ENCODE data around the gene PGAP2.
A peak's percentile ranks its signal among the peaks of the same experiment; 100 is the strongest.
"Not testable (repeated sequence)": the region's sequence is repeated elsewhere in the genome, so short reads cannot be mapped to it uniquely, and the experiment has no call there.

PGAP2 gene

DNA sequence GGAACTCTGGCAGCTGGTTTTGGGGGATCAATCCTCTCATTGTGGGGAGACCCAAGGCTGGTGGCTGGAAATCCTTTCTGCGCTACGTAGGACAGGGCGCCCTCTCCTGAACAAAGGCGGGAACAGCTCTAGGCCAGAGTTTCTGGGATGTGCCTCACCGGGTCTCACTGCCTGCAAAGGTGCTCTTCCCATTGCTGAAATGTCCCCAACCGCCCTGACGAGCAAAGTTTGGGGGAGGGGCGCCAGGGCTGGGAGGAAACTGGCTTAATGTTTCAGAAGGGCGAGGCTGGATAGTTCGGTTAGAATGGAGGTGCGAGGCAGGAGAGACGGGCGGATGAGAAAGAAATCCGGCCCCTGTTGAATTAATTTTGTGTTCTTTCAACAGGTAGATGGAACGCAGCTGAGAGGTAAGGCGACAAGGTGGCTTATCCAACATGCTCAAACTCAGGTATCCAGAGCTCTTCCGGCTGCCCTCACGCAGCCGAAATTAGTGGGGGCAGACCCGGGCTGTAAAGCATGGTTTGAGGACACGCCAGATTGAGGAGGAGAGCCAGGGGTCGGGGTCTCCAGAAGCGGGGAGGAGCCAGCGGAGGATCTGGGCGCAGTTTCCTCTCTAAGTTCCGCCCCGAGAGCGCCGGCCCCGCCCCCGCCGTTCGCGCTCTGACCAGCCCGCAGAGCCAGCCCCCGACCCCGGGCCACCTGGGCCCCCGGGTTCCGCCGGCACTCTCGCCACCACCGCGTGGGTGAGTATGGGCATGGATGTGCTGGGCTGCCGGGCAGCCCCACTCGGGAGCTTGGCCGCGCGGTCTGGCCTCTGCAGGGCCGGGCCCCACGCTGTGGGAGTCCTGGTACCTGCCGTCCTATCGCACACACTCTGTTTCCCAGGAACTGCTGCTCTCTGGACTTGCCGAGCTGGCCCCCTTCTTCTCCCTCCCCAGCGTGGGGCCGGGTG is at the start of gene PGAP2:
Gene PGAP2, plus strand, starts transcription at position 652 of the 952 bp plus-strand sequence. CDS start 2,700 bp downstream, outside the sequence.
- peak; percentile 45 for DNase-seq

DNA sequence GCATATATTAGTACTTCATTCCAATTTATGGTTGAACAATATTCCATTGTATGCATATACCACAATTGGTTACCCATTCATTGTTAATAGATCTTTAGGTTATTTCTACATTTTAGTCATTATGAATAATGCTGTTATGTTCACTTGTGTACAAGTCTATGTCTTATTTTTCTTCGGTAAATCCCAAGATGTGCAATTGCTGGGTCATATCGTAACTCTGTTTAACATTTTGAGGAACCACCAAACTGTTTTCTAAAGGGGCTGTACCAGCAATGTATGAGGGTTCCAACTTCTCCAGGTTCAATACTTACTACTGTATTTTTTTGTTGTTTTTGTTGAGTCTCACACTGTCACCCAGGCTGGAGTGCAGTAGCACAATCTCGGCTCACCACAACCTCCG is 44.1 kb upstream of the PGAP2 start:
- no peak for DNase-seq

DNA sequence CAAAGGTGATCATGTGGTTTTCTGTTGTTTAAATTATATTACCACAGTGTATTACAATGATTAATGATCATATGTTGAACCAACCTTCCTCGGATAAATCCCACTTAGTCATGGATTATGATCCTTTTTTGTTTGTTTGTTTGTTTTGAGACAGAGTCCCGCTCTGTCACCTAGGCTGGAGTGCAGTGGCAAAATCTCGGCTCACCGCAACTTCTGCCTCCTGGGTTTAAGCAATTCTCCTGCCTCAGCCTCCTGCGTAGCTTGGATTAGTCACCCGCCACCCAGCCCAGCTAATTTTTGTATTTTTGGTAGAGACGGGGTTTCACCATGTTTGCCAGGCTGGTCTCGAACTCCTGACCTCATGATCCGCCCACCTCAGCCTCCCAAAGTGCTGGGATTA is 41.5 kb upstream of the PGAP2 start:
- not testable (repeated sequence) for DNase-seq

DNA sequence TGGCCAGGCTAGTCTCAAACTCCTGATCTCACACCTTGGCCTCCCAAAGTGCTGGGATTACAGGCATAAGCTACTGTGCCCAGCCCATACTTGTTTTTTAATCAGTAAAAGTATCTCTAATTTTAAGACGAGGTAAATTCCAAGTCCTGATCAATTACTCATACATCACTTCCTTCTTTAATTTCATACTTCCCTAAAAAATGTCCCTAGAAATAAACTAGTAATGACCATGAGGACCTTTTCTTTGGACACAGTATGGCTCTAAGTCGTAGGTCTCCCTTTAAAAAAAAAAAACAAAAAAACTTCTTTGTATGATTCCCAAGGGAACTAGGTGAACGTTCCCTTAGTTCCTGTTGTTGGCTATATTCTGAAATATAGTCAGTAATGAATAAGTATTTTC is 40.8 kb upstream of the PGAP2 start:
- DNase-seq: no peak

DNA sequence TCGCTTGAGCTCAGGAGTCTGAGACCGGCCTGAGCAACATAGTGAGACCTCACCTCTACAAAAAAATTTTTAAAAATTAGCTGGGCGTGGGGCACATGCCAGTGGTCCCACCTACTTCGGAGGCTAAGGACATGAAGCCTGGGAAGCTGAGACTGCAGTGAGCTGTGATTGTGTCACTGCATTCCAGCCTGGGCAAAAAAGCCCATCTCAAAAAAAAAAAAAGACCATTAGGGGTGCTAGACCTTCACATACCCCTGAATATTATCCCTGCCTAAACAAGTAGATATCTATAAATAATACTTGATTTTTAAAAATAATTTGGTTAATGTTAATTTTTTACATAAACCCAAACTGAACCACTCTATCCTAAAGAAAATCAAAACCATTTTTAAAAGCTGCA is 35.2 kb upstream of the PGAP2 start:
- no peak for DNase-seq

DNA sequence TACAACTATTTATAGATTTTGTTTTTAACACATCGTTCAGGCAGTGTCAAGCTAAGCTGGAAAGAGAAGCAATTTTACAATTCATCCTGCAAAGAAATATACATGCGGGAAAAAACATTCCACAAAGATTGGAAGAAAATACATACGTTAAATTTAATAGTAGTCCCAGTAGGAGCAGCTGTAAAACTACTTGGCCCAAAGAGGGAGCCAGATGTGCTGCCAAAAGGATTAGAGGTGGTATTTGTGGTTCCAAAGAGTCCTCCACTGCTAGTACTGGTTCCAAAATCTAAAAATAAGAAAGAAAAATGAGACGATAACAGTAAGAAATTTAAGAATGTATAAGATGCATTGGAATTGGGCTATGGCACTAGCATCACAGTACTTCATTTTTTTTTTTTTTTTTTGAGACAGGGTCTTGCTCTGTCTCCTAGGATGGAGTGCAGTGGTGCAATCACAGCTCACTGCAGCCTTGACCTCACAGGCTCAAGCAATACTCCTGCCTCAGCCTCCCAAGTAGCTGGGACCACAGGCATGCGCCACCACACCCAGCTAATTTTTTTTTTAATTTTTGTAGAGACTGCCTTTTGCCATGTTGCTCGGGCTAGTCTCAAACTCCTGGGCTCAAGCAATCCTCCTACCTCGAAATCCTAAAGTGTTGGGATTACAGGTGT is 32.5 kb upstream of the PGAP2 start:
- peak; percentile 25 for DNase-seq

DNA sequence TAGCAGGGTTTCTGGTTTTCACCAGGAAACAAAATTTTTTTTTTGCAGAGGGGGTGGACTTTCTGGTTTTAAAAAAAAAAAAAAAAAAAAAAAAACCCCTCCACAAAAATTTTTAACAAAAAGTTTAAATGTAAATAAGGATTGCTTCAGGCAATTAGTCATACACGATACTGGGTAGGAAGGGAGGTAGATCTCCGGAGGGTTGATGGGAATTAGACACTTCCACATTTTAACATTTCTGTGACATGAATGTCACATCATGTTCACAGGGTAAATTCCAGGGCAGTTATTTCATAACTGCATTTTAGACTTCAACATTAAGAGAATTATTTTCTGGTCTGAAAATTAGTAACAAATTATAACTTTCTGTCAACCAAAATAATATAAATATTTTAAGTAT is 26.9 kb upstream of the PGAP2 start:
- DNase-seq: peak; percentile 75

DNA sequence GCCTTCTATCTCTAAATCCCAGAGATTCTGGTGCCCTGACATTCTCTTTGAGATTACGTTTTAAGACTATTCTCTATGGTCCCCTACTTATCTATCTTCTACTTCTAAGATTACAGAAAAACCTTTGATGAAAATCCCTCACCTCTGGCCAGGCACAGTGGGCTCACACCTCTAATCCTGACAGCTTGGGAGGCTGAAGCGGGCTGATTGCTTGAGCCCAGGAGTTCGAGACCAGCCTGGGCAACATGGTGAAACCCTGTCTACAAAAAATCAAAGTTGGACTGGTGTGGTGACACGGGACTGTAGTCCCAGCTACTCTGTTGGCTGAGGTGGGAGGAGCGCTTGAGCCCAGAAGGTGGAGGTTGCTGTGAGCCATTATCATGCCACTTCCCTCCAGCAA is 25.4 kb upstream of the PGAP2 start:
- DNase-seq: no peak

DNA sequence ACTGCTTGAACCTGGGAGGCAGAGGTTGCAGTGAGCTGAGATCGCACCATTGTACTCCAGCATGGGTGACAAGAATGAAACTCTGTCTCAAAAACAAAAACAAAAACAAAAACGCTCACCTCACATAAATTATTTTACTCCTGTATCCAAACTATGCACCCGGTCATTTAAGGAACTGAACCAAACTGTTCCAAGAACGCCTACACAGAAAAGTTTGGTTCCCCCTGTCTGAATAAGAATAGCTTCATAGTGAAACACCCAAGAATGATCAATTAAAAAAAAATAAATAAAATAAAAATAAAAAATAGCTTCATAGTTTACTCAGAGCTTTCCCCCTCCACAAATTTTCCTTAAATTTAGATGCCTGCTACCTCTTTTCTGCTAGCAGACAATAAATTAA is 24.7 kb upstream of the PGAP2 start:
- DNase-seq: no peak

DNA sequence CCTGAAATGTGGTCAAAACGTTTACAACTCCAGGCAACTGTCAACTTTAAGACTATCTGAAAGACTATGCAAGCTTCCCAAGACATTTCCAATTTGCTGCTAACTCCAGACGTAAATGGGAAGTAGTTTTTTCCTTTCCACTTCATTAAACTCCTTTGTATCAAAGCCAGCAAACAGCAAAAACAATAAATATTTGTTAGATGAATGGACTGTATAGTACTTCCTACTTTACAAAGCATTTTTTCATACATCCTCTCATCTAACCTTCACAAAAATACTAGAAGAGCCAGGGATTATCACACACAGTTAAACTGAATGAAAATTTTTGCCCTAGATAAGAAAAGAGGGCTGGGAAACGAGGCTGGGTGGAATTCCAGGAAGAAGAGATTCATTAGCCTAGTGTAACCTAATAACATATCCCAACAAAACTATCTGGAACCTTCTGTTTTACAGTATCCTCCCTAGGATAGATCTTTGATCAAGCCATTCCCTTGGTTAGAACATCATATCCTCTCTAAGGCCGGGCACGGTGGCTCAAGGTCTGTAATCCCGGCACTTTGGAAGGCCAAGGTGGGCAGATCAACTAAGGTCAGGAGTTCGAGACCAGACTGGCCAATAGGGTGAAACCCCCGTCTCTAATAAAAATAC is 21.5 kb upstream of the PGAP2 start:
- no peak for DNase-seq

DNA sequence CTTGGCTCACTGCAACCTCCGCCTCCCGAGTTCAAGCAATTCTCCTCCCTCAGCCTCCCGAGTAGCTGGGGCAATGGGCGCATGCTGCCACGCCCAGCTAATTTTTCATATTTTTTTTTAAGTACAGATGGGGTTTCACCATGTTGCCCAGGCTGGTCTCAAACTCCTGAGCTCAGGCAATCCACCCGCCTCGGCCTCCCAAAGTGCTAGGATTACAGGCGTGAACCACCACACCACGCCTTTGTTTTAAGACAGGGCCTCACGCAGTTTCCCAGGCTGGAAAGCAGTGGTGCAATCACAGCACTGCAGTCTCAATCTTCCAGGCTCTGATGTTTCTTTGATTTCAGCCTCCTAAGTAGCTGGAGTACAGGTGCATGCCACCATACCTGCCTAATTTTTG is 14.0 kb upstream of the PGAP2 start:
- DNase-seq: not testable (repeated sequence)

DNA sequence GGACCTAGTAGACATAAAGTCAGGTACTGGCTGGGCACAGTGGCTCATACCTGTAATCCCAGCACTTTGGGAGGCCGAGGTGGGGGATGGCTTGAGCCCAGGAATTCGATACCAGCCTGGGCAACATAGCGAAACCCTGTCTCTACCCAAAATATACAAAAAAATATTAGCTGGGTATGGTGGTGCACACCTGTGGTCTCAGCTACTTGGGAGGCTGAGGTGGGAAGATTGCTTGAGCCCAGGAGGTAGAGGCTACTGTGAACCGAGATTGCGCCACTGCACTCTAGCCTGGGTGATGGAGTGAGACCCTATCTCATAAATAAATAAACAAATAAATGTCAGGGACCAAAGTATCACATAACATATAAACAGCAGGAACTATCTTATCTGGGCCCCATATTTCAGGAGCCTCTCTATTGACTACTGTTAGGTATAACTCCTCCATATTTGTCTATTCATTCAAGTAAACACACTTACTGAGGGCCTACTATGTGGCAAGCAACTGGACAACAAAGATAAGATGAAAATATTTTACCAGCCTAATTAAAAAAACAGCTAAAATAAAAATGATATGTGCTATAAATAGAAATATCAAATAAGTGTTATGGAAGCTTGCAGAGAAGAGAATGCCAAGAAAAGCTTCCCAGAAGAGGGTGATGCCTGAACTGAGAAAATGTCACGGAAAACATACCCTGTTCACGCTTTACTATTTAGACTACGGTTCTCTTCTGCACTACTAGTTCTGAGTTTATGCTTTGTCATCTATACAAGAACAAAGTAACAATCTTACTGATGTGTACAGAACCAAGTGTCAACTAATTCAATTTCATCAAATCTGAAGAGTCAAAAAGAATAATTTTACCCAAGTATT is 13.0 kb upstream of the PGAP2 start:
- DNase-seq: no peak

DNA sequence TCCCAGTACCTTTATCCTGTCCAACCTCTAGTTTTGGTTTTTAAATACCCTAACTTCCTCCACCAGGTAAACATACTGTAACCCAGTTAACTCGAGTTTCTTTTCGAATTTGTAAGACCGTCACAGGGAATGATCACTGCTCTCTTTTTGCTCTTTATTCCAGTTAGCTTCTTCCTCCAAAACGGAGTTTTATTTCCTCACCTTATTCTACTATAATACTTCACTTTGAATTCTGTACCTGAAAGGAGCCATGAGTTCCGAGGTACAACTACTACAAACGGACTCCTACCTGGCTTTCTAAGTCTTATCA is 12.4 kb upstream of the PGAP2 start:
- no peak for DNase-seq

DNA sequence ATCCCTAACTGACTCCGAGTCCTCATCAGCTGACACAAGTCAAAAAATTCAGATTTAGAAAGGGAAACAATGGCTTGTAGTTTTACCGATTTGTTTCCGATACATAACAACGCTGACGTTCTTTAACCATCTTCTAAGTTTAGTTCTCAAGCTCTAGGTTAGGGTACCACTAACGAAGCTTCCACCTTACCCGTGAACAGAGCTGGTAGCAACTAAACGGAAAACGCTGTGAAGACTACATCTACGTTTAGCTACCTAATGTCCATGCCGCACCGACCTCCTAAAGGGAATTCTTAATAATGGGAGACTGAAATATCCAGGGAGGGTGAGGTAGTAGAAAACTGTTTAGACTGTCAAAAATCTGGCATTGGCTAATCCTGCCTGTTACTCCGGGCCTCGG is 12.0 kb upstream of the PGAP2 start:
- DNase-seq: no peak

DNA sequence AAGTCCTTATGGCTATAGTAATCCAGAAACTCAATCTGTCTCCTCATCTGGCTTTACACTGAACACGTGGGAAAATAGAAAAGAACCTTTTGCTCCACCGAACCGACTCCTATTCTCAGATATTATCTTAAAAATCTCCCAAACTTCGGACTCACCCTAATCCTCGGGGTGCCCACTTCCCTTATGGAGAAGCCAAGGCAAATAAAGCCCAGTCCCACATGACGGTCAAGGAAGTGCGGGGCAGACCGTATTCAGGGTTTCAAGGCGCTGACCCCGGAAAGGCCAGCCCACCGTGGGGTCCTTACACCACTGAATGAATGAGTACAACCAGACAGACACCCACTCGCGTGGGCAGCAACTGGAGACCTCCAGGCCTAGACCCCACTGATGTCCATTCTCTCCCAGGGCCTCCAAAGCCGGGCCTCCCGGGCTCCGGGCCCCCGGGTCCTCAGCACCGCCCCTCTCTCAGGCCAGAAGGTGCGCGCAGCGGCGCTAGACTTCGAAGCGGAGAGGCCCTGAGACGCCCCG is 11.5 kb upstream of the PGAP2 start:
- no peak for DNase-seq

DNA sequence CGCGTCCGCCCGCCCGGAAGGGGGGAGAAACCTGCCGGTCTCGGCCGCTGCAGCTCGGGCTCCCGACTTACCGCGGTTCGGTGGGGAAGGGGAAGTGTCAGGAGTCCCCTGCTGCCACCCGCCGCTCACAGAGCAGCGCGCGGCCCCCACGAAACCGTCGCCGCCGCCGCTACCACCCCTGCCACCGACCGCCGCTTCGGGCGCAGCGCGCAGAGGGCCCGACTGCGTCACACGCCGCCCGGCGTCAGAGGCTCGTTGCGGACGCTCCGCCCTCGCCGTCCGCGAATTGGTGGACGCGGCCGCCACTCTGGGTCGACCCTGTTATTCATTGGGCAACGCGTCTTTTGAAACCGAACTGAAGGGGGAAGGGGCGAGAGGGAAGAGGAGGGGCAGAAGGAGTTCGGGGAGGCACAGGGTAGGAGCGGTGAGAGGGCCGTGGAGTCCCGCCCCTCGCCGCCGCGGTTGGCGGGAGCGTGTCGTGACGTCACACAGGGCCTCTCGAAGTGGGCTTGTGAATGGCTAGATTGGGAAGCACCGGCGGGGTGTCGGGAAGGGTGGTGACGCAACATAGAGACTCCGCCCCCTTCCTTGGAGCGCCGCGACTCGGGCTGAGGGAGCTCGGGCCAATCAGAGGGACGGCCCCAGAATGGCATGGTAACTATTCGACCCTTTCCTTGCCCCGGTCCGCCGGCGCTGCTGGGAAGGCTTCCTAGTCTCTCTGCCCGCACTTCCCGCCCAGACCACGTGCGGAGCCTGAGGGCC is 10.8 kb upstream of the PGAP2 start, which contains the start of gene NUP98:
Gene NUP98, minus strand, starts transcription at position 226 of the 762 bp plus-strand sequence. CDS start 15,437 bp downstream, outside the sequence.
- peak; percentile 100 for DNase-seq

DNA sequence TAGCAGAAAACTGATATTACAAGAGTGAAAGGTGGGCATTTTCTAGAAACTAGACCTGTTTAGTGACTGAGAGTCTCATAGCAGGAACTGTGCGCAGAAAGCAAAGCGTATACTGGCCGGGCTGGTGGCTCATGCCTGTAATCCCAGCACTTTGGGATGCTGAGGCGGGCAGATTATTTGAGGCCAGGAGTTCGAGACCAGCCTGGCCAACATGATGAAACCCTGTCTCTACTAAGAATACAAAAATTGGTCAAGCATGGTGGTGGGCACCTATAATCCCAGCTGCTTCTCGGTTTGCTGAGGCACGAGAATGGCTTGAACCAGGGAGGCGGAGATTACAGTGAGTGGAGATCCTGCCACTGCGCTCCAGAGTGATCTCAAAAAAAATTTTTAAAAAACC is 9.2 kb upstream of the PGAP2 start:
- no peak for DNase-seq

DNA sequence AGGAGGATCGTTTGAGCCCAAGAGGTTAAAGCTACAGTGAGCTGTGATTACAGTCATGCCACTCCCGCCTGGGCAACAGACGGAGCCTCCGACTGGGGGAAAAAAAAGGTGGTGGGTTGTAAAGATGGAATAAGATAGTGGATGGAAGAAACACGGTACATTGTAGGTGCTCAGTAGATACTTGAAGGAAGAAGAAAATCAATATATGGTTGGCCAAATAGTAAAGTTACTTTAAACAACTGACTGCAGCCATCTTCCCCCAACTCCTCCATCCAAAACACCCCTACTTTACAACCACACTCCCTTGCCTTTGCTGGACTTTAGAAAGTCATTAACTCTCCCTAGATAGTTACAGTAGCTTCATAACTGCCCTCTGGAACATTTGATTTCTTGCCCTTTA is 8.5 kb upstream of the PGAP2 start:
- no peak for DNase-seq

DNA sequence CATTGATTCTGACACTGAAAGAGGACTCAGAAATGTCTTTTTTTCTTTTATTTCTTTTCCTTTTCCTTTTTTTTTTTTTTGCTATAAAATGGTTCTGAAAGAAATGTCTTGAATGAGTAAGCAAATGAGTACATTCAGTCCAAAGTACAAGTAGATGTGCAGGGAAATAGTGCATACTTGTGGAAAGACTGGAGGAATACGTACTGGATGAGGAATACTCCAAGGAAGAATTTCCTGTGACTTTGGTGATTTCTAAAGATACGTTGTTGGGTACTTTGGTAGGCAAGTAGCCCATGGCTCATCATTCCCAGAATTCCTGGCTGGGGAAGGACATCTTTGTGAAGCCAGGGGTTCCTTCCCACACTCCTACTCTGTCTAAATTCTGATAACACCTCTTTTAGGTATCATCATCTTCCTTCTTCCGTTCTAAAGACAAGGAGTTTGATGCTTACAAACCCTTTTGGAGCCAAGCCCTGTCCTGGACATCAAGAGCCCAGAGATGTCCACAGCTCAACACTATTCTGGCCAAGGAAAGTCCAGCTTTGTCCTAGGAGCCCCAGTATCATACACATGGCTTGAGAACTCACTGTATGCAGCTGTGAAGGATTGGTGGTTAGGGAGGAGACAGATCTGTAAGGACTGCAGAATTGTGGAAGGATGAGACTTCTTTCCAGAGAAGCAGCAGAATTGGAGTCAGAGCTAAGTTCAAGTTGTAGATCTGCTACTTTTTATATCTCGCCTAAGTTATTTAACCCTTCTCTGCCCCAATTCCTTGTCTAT is 6.2 kb upstream of the PGAP2 start:
- no peak for DNase-seq

DNA sequence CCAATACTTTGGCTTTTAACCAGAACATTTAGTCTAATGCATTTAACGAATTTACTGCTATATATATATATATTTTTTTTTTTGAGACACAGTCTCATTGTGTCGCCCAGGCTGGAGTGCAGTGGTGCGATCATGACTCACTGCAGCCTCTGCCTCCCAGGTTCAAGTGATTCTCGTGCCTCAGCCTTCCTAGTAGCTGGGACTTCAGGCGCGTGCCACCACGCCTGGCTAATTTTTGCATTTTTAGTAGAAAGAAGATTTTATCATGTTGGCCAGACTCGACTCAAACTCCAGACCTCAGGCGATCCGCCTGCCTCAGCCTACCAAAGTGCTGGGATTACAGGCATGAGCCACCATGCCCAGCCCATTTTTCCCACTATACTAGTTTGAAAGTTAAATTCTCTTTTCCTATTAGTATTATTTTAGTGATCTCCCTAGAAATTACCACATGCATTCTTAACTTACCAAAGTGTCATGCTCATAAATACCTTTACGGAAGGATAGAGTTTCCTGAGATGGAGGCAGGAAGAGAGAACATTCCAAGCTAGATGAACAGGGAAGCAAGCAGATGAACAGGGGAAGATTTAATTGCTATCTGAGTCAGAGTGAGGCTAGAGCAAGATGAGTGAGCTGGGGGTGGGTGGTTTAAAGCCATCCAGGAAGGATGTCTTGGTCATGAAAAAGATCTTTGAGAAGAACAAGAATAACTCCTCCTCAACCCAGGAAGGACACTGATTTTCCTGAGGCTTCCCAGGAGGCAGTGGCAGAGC is 4.4 kb upstream of the PGAP2 start:
- DNase-seq: no peak

Data from MV-4-11 (cell line).